ENCODE results near the gene NTS.

Gene NTS

DNA sequence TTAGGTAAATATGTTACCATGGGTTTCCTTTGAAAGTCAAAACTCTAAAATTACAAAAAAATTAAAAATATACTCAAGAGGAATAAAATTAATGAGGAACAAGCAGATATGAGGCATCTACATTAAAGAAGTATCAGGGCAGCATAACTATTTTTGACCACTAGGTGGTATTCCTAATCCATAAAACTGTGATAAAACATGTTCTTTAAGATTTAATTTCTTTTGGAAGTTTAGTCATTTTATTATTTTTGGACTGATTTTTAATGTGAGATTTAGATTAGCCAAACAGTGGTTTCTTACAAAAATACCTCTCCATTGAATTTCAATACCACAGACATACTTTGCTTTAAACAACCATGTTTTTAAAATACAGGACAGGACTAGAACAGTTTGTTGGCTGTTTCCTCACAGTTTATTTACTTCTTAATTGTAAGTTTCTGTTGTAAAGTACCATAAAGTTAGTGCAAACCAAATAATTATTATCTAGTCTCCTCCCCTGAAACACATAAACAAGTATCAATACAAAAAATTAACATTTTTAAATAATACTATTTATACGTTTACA is 49.8 kb downstream of the NTS start:
- no peak for DNase-seq

- DNase-seq: no peak
Measured at GRCh38 chr12:85927166-85927565, 53.1 kb downstream of the NTS start.
